ENCODE measurements around the gene PROX1. TPM values are rescaled to one million over a fixed set of nuclear protein-coding genes. Genes with fewer than 3 reads are reported as not detected.

Gene PROX1
- total RNA-seq, 1 donor from 2014 or later = 85.2 TPM

GRCh38 chr1:213994888-213995287 lies 7.1 kb downstream of the PROX1 start:
- intact Hi-C loops (cut with DNase I) = no loop called here
- DNase-seq = no peak
- no peak for ATAC-seq (ENCODE audit: poor library complexity)

- DNase-seq = no peak
- no peak for ATAC-seq (ENCODE audit: poor library complexity)
- intact Hi-C loops (cut with DNase I) = no loop called here
These were observed 7.8 kb downstream of the PROX1 start for GRCh38 chr1:213995603-213996002.

DNA sequence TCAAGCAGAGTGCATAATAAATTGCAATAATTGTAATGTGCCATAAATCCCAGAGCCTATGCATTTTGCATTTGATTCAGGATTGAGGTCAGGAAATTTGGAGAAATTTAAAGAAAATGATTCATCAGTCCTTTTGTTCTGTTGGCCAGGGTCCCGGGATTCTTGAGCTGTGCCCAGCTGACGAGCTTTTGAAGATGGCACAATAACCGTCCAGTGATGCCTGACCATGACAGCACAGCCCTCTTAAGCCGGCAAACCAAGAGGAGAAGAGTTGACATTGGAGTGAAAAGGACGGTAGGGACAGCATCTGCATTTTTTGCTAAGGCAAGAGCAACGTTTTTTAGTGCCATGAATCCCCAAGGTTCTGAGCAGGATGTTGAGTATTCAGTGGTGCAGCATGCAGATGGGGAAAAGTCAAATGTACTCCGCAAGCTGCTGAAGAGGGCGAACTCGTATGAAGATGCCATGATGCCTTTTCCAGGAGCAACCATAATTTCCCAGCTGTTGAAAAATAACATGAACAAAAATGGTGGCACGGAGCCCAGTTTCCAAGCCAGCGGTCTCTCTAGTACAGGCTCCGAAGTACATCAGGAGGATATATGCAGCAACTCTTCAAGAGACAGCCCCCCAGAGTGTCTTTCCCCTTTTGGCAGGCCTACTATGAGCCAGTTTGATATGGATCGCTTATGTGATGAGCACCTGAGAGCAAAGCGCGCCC lies 8.7 kb downstream of the PROX1 start:
- ATAC-seq (ENCODE audit: poor library complexity) = peak; percentile 61
- DNase-seq = no peak
- intact Hi-C loops (cut with DNase I) = no loop called here

DNA sequence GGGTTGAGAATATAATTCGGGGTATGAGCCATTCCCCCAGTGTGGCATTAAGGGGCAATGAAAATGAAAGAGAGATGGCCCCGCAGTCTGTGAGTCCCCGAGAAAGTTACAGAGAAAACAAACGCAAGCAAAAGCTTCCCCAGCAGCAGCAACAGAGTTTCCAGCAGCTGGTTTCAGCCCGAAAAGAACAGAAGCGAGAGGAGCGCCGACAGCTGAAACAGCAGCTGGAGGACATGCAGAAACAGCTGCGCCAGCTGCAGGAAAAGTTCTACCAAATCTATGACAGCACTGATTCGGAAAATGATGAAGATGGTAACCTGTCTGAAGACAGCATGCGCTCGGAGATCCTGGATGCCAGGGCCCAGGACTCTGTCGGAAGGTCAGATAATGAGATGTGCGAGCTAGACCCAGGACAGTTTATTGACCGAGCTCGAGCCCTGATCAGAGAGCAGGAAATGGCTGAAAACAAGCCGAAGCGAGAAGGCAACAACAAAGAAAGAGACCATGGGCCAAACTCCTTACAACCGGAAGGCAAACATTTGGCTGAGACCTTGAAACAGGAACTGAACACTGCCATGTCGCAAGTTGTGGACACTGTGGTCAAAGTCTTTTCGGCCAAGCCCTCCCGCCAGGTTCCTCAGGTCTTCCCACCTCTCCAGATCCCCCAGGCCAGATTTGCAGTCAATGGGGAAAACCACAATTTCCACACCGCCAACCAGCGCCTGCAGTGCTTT lies 9.4 kb downstream of the PROX1 start:
- intact Hi-C loops (cut with DNase I) = no loop called here
- peak; percentile 47 for ATAC-seq (ENCODE audit: poor library complexity)
- DNase-seq = no peak

GRCh38 chr1:213997772-213998107 lies 10.0 kb downstream of the PROX1 start:
- intact Hi-C loops (cut with DNase I) = no loop called here
- no peak for ATAC-seq (ENCODE audit: poor library complexity)

DNA sequence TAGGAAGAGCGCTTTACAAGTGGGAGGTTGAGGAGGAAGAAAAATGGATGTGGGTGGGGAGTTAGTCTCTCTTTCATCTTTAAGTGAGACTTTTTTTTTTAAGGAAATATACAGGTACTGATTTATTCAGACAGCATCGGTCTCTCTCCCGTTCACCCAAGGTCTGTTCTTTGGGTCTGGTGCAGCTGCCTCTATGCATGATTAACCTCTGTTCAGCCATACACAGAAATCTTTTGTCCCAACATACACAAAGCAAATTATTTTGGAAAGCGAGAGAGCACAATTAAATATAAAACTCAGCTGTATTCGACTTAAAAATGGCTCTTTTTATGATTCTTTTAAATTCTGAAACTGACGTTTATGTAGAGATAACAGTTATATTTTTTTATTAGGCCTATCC lies 11.0 kb downstream of the PROX1 start:
- intact Hi-C loops (cut with DNase I) = no loop called here
- ATAC-seq (ENCODE audit: poor library complexity) (no peak), DNase-seq (no peak)

More at GRCh38 chr1:213997772-213998107, 10.0 kb downstream of the PROX1 start:
- no peak for DNase-seq

GRCh38 chr1:213999732-214000131 lies 12.0 kb downstream of the PROX1 start:
- no peak for ATAC-seq (ENCODE audit: poor library complexity)
- no peak for DNase-seq
- intact Hi-C loops (cut with DNase I) = no loop called here

- DNase-seq (no peak), ATAC-seq (ENCODE audit: poor library complexity) (no peak)
- intact Hi-C loops (cut with DNase I) = no loop called here
These were observed 14.3 kb downstream of the PROX1 start for GRCh38 chr1:214002060-214002459.

DNA sequence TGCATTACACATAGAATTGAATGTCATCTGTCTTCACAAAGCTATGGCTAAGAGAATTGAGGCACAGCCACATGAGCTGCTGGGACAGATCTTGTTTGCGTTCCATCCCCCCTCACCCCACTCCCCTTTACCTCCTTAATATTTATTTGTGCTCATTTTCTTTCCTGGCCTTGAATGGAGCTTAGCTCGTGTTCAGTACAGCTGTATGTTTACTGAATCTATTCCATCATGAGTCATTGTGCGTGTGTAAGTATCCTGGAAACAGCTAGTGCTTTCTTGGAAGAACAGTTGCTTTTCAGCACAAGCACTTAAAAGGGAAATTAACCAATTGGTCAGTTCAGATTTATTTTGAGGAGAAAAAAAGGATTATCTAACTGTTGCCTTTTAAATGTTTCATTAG lies 14.7 kb downstream of the PROX1 start:
- intact Hi-C loops (cut with DNase I) = no loop called here

GRCh38 chr1:214003233-214003632 lies 15.5 kb downstream of the PROX1 start:
- DNase-seq (no peak), ATAC-seq (ENCODE audit: poor library complexity) (peak; percentile 58)
- intact Hi-C loops (cut with DNase I) = no loop called here

More for the DNA sequence above, 14.7 kb downstream of the PROX1 start:
- peak; percentile 50 for ATAC-seq (ENCODE audit: poor library complexity)
- no peak for DNase-seq

DNA sequence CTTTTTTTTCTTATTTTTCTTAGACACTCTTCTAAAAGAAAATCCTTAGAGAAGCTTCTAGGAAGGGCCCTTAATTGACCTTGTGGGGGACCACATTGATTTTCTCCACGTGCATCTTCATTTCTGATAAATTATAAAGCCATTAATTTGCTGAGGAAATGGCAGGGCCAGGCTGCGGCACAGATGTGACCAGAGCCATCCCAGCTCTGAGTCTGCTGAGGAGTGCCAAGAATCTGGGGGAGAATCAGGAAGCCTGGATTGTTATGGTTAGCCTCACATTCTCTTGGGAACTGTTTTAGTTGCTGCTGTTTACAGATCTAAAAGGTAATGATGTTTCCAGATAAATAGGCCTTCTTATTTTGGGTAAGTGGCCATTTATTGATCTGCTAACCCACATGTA lies 16.2 kb downstream of the PROX1 start:
- intact Hi-C loops (cut with DNase I) = no loop called here
- DNase-seq (no peak), ATAC-seq (ENCODE audit: poor library complexity) (peak; percentile 28)

DNA sequence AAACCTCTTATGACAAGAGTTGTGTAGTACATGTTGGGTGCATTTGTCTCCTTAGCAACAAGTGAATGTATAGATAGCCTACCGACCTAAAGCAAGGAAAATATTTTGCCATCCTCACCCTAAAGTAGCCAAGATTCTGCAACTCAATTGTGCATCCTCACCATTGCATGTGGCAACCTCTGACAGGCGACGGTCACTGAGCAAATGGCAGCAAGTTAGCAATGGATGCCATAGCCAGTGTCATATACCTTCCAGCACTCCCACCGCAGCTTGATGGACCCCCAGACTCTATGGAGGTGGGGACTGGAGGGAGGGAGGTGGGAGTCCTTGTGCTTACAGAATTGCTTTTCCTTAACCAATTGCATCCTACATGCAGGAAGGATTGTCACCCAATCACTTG lies 17.0 kb downstream of the PROX1 start:
- ATAC-seq (ENCODE audit: poor library complexity) (no peak), DNase-seq (no peak)
- intact Hi-C loops (cut with DNase I) = no loop called here

DNA sequence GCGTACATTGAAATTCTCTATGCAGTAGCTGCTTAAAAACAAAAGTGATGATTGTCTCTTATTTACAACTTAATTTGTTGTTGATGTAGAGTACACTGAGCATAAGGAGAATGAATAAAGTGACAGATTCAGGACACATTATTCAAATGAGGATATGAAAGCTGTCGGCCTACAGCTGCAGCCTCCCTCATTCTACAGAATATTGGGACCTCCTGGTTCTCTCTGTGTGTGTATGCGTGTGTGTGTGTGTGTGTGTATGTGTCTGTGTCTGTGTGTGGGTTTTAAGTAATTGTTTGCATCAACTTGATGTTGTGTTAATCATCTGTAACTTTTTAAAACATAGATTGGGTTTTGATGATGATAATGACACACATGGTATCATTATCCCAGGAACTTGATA lies 17.9 kb downstream of the PROX1 start:
- ATAC-seq (ENCODE audit: poor library complexity) (no peak), DNase-seq (no peak)
- intact Hi-C loops (cut with DNase I) = no loop called here

GRCh38 chr1:214006845-214007244 lies 19.1 kb downstream of the PROX1 start:
- no peak for DNase-seq
- no peak for ATAC-seq (ENCODE audit: poor library complexity)
- intact Hi-C loops (cut with DNase I) = no loop called here

GRCh38 chr1:214008347-214008746 lies 20.6 kb downstream of the PROX1 start:
- no peak for ATAC-seq (ENCODE audit: poor library complexity)
- intact Hi-C loops (cut with DNase I) = no loop called here

DNA sequence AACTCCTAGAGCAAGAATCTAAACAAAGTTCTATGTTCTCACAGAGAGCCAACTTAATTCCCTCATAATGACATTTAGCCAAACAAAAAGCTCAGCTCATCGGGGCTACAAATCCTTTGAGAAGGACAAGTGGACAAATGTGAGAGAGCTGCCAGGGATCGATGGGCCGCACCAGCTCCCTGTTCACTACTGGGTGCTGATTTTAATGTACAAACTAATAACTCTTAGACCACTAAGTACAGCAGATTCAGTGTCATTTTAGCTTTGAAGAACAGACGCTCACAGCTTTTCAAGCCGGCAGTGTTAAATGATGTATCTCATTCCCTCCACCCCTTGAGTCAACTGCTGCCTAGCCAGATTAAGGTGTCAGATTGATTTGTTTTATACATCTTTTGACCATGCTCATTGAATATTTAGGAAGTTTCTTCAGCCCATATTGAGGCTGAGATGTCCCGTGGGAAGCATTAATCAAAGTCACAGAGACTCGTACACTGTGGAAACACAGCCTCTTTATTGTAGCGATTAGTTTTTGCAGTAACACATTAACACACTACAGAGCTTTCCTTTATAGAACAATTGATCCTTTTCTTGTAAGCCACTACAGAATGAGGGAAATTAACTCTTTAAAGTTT lies 21.1 kb downstream of the PROX1 start:
- DNase-seq (no peak), ATAC-seq (ENCODE audit: poor library complexity) (no peak)
- intact Hi-C loops (cut with DNase I) = no loop called here

More at GRCh38 chr1:214008347-214008746, 20.6 kb downstream of the PROX1 start:
- no peak for DNase-seq

DNA sequence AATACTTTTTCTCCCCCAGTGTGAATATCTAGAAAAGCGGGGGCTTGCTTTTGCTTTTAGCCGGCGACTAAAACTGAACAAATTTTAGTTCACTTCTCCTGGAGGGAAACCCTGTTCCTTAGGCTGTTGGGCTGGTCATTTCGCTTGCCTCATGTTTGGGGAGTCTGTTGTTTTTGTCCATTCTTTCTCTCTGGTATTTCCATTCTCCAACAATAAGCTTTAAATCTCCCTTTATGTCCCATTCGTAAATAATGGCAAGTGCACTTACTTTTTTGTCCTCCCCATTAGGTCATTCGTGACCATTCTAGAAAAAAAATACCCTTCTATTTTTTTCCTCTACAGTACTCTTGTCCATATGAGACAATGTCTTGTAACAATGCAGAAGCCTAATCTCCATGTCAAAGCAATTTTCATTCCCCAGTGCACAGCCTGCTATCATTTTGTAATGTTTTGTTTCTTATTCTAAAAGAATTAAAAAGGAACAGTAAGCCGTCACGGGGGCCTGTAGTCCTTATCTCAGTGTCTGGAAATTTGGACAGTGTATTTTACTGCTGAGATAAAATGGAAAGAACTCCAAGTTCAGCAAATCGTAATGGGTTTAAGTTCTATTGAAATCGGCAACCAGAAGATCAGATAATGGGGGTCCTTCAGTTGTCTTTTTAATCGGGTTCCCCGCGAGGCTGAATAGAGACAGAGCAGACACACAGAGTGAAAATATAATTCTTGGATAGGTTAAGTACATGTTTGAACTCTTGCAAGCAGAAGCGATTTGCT lies 21.8 kb downstream of the PROX1 start:
- ATAC-seq (ENCODE audit: poor library complexity) = no peak
- intact Hi-C loops (cut with DNase I) = no loop called here
- DNase-seq = no peak

GRCh38 chr1:214010197-214010573 lies 22.4 kb downstream of the PROX1 start:
- intact Hi-C loops (cut with DNase I) = no loop called here
- ATAC-seq (ENCODE audit: poor library complexity) = no peak
- DNase-seq = no peak

DNA sequence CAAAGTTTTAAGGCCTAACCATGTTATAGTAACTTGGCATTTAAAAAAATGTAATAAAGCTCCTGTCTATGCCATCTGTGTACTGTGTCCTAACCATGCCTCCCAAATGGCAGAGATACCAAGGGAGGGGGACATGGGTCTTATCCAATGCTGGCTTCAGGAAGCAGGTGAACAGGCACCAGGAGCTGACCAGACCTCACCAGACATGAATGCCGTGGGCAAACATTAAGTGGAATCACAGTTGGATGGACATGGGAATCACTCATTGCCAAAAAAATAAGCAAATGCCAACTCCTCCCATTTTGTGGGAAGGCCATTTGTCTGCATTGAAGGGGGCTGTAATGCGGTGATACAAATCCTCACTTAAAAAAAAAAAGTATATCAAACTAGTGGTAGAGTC lies 22.9 kb downstream of the PROX1 start:
- DNase-seq (no peak), ATAC-seq (ENCODE audit: poor library complexity) (no peak)
- intact Hi-C loops (cut with DNase I) = no loop called here
